NCI-H187 treated with DMSO at 0.1 percent for 48 hours (cell line): ENCODE data around the gene C10orf90.
"Not testable (repeated sequence)": the region's sequence is repeated elsewhere in the genome, so short reads cannot be mapped to it uniquely, and the experiment has no call there.

ENCODE experiments used
- DNase-seq: peaks from one replicate; lab custom pipeline; 2025; lab: John Stamatoyannopoulos, UW

C10orf90 gene

DNA sequence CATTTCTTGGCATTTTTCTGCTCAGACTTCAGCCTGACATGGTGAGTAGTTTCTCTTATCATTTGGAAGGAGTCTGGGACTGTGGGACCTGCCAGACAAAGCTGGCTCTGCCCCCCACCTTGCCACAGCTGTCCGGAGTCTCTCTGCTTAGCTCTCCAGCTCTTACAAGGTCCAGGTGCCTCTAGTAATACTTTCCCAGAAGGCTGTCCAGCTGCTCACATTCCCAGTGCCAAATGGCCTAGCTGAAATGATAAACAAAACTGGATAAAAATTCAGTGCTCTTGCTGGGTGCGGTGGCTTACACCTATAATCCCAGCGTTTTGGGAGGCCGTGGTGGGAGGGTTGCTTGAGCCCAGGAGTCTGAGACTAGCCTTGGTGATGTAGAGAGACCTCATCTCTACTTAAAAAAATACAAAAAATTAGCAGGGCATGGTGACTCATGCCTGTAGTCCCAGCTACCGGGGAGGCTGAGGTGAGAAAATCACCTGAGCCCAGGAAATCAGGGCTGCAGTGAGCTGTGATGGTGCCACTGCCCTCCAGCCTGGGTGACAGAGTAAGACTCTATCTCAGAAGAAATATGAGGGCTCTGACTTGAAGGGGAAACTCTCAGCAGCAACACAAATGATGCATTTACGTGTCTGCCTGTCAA, 86.8 kb downstream of the C10orf90 start:
- no peak for DNase-seq

DNA sequence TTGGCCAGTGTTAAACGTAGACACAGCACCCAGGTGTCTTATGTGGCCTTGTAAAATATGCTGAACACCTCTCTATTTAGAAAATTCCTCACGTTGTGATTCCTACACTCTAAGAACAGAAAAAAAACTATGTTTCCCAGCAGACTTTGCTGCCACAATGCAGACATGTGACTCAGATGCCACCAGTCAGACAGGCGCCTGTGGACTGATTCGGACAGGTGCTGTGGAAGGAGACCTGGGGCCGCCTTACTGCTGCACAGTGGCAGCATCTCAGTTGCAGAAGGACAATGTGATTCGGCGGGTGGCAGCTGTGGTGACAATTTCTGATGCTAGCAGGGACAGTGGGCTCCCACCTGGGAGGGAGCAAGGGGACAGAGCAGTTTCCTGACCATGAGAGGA, 88.8 kb downstream of the C10orf90 start:
- no peak for DNase-seq

DNA sequence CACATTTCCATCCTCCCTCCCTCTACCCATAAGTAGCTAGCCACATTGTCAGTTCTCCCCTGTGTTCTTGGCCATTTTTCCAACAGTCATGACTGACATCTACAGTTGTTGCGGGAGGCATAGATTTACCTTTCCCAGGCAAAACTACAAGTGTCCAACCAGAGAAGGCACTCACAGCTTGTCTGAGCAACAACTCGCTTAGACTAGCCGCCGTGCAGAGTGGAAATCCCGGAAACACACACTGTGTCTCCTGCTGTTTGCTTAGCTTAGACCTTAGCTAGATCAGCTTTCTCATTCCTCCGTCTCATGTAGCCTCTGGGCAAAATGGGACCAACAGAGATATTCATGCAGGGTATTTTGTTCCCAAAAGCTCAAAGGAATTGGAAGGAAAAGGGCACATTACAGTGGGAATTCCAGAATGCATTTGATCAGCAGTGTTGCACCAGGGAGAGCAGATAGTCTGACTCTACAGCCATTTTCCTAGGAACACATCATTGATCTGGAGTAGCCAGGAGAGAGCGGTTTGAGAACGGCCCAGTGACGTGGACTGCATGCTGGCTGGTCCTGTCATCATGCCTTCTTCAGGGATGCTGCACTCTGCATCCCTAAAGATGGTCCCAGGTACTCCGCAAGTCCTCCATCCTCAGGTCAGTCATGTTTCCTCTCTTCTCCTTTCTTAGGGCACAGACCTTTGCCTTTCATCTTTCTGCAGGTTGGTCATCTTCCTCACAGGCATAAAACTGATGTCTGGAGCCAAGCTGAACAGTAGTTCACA, 89.4 kb downstream of the C10orf90 start:
- no peak for DNase-seq

DNA sequence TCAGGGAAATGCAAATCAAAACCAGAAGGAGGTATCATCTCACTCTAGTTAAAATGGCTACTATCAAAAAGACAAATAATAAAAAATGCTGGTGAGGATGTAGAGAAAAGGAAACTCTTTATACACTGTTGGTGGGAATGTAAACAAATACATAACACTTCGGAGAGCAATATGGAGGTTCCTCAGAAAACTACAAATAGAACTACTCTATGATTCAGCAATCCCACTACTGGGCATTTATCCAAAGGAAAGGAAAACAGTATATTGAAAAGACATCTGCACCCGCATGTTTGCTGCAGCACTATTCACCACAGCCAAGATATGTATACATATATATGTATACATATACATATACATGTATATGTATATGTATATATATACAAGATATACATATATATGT, 94.2 kb downstream of the C10orf90 start:
- DNase-seq = no peak

DNA sequence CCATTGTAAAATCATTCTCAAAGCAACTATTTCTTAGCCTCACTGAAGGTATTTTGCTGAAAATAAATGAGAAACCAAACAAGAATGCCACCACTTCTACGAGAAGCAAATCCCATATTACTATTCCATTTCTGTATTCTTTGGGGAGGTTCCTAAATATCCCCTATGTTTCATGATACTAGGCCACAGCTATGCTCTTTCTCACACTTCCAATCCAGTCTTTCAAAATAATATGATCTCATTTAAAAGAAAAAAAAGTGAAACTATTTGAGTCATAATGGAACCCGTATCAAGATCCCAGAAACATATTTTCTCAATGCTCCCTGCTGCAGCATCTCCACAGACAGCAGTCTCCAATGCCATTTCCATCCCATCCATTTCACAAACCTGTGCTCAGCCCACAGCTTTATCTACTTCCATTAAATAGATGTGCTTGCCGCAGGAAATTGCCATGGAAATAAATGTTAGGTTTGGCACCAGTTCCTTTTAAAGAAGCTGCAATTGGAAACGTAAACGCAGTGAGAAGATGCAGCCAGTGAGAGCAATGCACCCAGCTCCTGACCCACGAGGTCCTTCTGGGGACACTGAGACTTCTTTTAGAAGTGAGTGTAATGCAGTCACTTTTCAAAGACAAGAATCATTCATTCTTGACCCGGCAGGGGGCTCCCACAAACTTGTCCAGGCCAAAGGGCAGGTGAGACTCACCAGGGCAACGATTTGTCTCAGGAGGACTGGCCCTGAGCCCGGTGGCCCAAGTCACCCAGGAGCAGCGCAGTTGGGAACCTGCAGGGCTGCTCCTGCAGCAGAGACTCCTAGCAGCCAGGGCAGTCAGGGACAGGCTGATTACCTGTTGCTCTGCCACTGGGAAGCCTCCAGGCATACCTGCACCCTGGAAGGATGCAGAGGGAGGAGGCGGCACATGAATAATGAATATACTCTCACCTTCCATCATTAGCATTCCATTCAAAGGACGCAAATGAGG, 99.6 kb downstream of the C10orf90 start:
- no peak for DNase-seq

DNA sequence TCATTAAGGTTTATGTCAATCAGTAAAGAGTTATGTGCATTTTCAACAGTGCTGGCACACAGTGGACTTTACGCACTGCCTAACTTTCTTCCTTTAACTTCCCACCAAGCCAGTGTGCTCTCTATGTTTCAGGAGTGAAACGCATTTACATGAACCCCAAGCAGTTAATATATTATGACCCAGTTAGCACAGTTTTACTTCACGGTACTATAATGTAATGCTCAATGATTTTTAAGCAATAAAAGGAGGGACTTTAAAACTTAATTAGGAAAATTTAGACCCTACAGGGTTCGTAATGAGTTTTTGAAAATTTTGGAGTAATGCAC, 100.3 kb downstream of the C10orf90 start:
- DNase-seq = no peak

DNA sequence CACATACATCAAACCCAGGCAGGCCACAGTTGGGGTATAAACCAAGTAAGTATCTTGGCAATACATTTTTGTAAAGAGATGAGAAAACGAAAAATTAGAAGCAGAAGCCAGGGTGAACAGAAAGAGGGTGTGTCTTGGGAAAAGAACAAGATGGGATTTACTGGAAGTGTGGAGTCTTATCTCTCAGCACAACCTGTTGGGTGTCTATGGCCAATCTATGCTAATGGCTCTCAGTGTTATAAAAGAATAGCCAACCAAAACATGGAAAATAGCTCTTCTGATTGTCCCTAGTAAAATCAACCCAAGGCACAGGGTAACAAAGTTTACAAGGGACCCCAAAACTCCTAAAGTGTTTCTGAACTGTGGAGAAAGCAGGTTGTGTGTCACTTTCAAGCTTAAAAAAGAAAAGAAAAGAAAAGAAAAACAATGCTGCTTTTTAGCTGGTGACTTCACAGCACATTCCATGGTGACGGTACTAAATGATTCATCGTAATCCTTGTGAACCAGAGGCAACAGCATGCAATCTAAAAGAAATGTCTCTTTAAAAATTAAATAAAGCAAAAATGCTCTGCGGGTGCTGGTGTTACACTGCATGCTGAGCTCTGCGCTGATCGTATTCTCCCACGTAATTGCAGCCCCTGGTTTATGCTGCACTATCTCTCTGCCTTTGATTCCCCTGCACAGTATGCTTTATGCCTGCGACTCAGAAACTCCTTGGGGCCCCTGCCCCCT, 100.8 kb downstream of the C10orf90 start:
- no peak for DNase-seq

DNA sequence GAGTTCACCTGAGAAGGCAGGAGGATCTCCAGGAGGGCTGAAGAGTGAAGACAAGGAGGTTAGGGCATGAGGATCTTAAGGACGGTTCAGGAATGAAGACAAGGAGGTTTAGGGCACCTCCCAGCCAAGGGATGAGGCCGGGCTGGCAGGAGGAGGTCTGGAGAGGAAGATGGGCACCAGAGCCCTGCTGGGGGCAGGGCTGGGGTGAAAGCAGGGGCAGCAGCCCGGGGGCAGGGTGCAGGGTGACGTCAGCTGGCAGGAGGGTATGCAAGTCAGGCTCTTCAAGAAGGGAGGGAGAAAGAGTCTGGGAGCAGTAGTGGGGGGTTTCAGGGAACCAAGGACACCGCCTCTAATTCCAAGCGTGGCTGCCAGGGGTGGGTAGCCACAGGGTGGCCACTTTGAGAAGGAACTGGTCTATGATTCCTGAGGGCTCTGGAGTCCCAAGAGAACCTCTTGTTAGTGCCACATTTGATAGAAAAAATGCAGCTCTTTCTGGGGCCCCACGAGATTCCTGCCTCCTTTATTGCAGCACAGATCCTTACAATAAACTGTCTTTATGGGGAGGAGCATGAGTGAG, 101.6 kb downstream of the C10orf90 start:
- no peak for DNase-seq

DNA sequence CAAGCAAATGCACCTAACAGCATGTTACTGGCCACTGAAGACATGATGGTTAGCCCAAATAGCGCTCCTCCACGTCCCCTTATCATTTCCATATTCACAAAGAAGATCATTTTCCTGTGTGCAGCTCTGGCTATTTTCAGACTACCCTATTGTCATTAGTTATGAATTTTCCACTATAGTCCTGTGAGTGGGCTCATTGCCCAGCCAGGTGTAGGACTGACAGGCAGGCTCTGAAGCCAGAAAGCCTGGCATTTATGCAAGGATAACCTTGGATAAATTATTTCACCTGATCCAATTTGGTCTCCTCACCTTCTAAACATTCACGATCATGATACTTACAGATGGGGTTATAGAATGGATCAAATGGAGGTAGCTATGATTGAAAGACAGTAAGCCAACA, 104.6 kb downstream of the C10orf90 start:
- DNase-seq = no peak

DNA sequence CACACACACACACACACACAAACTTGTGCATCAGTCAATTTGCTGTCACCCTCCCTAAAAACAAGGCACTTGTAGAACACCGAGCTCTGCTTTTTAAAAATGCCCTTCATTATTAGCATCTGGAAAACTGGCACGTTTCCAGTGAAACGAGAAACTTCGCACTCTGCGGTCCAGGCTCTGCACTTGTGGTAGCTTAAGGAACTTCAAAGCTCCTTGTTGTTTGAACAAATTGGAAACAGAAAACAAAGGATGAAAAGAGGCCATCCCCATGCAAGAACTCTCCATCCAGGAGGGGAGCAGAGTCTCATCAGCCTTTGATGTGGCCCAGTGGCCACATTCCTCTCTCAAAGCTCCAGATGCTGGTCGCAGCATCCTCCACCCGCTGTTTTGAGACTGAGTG, 105.1 kb downstream of the C10orf90 start:
- DNase-seq = no peak

DNA sequence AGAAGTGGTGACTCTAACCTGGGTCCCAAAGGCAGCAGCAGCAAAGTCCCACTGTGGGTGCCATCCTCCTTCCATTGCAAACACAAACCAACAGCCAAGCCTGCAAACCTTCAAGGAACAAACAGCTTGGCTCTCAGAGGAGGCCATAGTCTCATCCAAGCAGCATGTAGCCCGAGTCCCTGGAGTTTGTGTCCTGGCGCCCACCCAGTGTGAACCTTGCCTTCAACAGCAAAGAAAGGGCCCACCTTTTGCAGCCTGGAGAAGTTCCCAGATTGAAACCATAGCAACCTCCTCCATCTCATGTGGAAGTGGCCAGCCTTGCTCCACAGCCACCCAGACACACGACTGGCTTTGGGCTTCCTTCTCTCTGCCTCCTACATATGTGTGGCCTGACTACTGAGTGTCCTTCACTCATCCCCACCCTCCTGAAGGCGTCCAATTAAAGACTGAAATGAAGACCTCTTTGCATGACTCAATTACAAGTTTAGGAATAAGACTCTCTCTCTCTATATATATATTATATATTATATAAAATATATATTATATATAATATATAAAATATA, 106.1 kb downstream of the C10orf90 start:
- DNase-seq = no peak

DNA sequence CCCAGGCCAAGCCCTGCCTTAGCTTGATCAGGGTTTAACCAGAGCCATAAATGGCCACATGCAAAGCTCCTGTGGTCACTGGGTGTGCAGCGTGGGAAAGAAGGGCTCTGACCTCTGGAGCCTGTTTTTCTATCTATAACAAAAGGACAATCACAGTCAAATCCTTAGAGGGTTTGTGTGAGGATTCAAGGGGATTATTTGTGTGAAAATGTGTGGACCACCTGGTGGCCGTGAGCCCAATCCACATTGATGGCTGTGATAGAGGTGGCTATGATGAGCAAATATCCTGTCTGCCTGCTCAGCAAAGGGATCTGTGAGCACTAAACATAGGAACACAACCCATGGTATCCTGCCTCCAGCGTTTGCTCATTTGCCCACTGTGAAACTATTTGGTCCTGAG, 107.1 kb downstream of the C10orf90 start:
- DNase-seq = no peak

DNA sequence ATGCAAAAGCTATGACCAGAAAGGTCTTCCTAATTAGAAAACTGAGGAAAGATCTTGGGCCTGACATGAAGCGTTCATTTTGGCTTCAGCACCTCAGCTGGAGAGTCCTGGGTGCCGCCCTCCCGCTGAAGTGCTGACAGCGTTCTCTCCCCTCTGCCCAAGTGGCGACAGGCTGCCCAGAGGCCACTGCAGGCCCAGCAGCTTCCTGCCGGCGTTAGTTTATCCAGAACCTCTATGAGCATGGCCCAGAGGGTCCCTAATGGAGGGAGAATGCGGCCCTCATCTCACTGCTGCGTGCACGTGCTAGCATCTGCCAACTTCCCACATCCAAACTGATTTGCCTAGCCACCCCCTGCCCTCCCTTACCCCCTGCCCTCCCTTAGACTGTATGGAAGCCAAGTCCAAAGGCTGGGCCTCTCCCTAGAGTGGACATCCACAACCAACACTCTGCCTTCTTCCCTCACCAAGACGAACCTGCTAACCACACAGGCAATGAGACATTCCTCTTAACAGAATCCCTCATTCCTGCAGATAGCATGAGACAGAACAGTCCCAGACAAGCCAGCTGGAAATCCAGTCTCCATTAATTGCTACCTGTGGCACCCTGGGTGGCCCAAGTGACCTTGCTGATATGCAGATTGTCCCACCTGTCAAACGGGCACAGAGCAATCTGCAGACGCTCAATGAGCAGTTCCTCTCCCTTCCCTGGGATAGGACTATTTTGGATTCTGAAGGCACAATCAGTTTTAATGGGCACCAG, 108.4 kb downstream of the C10orf90 start:
- no peak for DNase-seq

DNA sequence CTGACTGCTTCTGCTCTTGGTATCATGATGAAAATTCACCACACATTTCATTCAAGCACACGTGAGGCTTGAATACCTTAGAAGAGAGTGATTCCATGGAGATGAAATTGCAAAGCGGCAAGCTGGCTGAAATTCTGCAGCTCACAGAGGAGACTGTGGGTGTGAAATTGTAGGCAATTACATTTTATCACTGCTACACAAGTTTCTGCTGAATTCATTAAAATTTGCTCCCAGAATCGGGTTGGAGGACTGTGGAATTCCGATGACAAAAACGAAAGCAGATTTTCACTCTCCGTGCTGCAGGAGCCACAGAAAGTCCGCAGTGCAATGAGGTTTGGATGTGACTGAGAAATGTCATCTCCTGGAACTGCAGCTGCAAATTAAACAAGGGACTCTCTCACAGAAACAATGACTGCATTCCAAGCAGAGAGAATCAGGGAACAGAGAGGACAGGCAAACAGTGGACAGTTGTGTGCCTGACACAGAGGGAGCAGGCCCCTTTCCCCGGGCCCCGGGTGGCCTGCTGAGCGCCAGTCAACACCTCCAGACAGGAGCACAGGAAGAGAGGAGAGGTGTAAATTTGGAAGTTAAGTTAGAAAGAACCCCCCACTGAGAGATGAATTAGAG, 109.1 kb downstream of the C10orf90 start:
- no peak for DNase-seq

DNA sequence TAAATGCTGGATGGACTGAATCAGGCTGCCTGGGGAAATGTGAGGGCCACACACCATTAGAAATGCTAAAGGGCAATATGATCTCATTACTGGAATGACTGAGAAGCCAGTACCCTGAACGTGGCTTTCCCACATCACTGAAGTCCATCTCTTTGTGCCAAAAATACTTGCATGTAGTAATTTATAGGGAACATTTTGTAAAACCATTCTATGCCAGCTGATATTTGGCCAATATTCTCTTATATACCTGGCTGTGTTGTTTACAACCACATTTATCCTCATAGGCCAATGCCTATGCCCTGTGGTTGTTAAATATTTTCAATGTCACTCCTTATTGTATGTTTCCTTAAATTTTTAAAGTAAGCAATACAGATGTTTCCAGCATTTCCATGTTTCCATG, 111.6 kb downstream of the C10orf90 start:
- DNase-seq = no peak

DNA sequence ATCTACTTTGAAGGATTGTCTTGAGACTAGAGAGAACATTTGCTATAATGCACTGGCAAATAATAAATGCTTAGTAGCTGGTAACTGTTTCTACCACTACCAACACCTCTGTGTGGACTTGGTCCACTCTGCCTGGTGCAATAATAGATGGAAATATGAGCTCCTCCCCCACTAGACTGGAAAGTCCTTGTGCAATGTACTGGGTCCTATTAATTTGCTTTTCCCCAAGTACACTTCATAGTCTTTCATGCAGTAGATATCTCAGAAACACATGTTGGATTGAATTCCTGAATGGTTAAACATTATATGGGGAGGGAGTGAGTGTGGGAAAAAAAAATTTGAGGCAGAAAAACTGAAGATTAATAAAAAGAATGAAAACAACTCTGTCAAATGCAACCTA, 119.3 kb downstream of the C10orf90 start:
- DNase-seq = no peak

DNA sequence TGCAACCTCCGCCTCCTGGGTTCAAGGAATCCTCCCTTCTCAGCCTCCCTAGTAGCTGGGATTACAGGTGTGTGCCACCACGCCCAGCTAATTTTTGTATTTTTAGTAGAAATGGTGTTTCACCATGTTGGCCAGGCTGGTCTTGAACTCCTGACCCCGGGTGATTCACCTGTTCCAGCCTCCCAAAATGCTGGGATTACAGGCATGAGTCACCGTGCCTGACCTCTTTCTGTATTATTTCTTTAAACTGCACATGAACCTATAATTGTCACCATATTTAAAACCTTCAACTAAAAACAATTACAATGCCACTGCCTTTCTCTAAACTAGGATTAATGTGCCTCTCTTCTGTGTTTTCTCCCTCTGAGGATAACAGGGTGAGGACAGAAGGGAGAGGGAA, 119.9 kb downstream of the C10orf90 start:
- DNase-seq = not testable (repeated sequence)

DNA sequence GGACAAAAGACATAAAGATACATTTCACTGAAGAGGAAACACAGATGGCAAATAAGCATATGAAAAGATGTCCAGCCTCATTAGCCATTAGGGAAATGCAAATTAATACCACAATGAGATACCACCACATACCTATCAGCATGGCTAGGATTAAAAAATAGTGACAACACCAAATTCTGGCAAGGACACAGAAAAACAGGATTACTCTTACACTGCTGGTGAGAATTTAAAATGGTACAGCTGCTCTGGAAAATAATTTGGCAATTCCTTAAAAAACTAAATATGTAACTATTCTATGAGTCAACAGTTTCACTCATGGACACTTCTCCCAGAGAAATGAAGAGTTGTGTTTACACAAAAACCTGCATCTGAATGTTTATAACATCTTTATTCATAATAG, 121.1 kb downstream of the C10orf90 start:
- DNase-seq = no peak

DNA sequence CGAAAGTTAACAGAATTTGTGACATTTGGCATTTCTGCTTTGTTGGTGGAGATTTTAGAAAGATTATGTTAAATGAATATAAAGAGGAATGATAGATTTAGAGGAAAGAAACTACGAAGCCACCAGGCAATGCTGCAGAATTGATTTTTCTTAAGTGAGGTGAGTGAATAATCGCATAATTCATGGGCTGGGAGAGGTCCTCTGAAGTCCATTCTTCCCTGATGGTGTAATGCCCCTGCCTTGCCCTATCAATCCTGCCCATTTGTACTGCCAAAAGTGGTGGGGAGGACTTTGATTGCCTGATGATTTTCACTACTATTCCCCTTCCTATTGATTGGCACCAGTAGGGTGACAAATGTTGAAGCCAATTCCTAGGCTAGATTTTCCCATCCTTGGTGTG, 125.9 kb downstream of the C10orf90 start:
- DNase-seq = no peak

DNA sequence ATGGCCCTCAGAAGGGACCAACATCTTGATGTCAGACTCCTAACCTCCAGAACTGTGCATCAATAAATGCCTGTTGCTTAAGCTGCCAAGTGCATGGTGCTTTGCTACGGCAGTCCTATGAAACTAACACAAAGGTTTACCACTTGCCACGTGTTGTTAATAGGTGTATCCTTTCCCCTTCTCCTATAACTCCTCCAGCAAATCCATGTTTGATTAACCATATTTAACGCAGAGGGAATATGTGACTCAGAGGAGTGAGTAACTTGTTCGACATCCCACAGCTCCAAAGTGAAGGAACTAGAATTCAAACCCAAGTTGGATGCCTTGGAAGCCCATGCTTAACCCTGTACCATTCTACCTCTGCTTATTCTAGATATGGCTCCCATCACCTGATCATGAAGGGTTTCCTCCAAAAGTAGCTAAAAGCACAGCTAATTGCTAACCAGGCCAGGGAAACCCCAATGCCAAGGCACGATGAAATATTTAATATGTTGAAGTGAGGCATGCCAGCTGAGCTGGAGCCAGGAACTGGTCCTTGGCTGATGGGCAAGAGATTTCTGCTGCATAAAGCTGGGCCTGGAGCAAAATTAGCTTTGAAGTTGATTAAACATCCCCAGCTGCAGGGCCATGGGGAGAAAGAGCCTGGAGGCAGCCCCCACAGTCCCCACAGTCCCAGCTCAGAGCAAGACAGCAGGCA, 131.9 kb downstream of the C10orf90 start:
- DNase-seq = no peak
